ENCODE results near the gene F10.

GRCh38 chr13:113155201-113155600 lies 32.6 kb downstream of the F10 start:
- TF ChIP-seq, protein P1, sequence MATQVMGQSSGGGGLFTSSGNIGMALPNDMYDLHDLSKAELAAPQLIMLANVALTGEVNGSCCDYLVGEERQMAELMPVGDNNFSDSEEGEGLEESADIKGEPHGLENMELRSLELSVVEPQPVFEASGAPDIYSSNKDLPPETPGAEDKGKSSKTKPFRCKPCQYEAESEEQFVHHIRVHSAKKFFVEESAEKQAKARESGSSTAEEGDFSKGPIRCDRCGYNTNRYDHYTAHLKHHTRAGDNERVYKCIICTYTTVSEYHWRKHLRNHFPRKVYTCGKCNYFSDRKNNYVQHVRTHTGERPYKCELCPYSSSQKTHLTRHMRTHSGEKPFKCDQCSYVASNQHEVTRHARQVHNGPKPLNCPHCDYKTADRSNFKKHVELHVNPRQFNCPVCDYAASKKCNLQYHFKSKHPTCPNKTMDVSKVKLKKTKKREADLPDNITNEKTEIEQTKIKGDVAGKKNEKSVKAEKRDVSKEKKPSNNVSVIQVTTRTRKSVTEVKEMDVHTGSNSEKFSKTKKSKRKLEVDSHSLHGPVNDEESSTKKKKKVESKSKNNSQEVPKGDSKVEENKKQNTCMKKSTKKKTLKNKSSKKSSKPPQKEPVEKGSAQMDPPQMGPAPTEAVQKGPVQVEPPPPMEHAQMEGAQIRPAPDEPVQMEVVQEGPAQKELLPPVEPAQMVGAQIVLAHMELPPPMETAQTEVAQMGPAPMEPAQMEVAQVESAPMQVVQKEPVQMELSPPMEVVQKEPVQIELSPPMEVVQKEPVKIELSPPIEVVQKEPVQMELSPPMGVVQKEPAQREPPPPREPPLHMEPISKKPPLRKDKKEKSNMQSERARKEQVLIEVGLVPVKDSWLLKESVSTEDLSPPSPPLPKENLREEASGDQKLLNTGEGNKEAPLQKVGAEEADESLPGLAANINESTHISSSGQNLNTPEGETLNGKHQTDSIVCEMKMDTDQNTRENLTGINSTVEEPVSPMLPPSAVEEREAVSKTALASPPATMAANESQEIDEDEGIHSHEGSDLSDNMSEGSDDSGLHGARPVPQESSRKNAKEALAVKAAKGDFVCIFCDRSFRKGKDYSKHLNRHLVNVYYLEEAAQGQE (IDR thresholded peaks at IDR 0.05; ENCODE audit: low read depth, low read length) = no peak
- TF ChIP-seq FOXJ3 (CRISPR knock-in tag; IDR thresholded peaks at IDR 0.05) = no peak
- TF ChIP-seq, protein P2, sequence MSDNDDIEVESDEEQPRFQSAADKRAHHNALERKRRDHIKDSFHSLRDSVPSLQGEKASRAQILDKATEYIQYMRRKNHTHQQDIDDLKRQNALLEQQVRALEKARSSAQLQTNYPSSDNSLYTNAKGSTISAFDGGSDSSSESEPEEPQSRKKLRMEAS (IDR thresholded peaks at IDR 0.05; ENCODE audit: low read depth) = no peak
- TF ChIP-seq, protein P3, sequence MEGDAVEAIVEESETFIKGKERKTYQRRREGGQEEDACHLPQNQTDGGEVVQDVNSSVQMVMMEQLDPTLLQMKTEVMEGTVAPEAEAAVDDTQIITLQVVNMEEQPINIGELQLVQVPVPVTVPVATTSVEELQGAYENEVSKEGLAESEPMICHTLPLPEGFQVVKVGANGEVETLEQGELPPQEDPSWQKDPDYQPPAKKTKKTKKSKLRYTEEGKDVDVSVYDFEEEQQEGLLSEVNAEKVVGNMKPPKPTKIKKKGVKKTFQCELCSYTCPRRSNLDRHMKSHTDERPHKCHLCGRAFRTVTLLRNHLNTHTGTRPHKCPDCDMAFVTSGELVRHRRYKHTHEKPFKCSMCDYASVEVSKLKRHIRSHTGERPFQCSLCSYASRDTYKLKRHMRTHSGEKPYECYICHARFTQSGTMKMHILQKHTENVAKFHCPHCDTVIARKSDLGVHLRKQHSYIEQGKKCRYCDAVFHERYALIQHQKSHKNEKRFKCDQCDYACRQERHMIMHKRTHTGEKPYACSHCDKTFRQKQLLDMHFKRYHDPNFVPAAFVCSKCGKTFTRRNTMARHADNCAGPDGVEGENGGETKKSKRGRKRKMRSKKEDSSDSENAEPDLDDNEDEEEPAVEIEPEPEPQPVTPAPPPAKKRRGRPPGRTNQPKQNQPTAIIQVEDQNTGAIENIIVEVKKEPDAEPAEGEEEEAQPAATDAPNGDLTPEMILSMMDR (IDR thresholded peaks at IDR 0.05) = no peak; the same call in 1 of the 2 replicates
- TF ChIP-seq POLR2AphosphoS5 (IDR thresholded peaks at IDR 0.05; ENCODE audit: low read depth, low read length) = no peak
- no peak for TF ChIP-seq CHD2 (IDR thresholded peaks at IDR 0.05; ENCODE audit: low read length, partially characterized antibody)
